Esophagus squamous epithelium (tissue), 4 donors: ENCODE results near the gene PLEKHM3.

Source experiments
- POLR2A ChIP-seq, 4 donors: fragments of 450-650 bp; IDR thresholded peaks; one replicate each; pipeline ENCODE4 v1.6.1; 2017; ENCODE audit warnings: antibody characterized with exemption in 4 of 4, mild to moderate bottlenecking in 4 of 4, moderate library complexity in 3 of 4
- TF ChIP-seq, protein P1 (sequence below), 6 experiments: fragments of 450-650 bp in 4 of 6; fragments of 200-600 bp in 2 of 6; sonication (generic) in 2 of 6; IDR thresholded peaks; one replicate each; pipeline ENCODE4 v1.5.1; 2016 to 2019; ENCODE audit warnings: antibody characterized with exemption in 6 of 6, mild to moderate bottlenecking in 4 of 6, moderate library complexity in 4 of 6

DNA sequence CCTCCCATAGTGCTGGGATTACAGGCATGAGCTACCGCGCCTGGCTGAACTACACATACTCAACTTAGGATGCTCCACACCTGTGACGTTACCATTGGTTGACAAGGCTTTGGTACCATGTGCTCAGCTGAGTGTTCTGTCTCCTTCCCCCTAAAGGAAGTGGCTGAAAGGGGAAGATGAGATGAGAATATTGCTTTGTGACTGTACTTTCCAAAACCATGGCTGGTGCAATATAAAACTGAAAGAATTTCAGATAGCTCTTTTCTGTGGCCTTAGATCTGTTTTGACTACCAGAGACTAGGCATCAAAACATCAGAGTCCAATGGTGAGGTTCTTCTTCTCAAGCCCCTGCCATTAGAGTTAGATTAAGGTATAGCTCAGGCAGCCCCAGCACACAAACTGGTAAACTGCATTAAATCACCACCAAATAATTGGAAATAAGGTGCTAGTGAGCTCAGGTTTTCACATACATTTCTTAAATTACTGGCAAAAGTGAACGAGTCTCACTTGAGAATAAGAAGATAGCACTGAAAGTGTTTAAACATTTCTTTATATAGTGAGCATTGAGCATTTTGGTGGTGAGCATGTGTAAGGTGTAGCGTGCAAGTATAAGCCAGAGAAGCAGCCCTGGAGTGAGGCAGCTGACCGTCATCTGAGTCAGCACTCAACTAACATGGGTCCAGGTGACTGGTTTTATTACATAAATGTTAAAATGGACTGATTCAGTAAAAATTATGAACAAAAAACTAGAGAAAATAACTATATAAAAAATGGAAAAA is 142.1 kb downstream of the PLEKHM3 start:
- TF ChIP-seq POLR2A (IDR thresholded peaks at IDR 0.05), result no peak
- TF ChIP-seq, protein P1, sequence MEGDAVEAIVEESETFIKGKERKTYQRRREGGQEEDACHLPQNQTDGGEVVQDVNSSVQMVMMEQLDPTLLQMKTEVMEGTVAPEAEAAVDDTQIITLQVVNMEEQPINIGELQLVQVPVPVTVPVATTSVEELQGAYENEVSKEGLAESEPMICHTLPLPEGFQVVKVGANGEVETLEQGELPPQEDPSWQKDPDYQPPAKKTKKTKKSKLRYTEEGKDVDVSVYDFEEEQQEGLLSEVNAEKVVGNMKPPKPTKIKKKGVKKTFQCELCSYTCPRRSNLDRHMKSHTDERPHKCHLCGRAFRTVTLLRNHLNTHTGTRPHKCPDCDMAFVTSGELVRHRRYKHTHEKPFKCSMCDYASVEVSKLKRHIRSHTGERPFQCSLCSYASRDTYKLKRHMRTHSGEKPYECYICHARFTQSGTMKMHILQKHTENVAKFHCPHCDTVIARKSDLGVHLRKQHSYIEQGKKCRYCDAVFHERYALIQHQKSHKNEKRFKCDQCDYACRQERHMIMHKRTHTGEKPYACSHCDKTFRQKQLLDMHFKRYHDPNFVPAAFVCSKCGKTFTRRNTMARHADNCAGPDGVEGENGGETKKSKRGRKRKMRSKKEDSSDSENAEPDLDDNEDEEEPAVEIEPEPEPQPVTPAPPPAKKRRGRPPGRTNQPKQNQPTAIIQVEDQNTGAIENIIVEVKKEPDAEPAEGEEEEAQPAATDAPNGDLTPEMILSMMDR (IDR thresholded peaks at IDR 0.05), result no peak
